ENCODE results near the gene RBMS1. TPM values are rescaled to one million over a fixed set of nuclear protein-coding genes. Genes with fewer than 3 reads are reported as not detected.

RBMS1 gene
- polyA plus RNA-seq, 1 donor from 2014 or later = 8.4 TPM

- no peaks in the 10 kb centered on the region for H4K20me1 ChIP-seq (ENCODE audit: insufficient read depth)
- H3K9ac ChIP-seq (ENCODE audit: low read length) = no peak overlapping the region
- no peaks in the 10 kb centered on the region for H3F3A ChIP-seq (ENCODE audit: insufficient read depth, low read length, poor library complexity, severe bottlenecking)
- no peaks in the 10 kb centered on the region for H3K9me3 ChIP-seq (ENCODE audit: low read length)
- no peak overlapping the region for H3K27ac ChIP-seq (ENCODE audit: low read length)
- H2AFZ ChIP-seq (ENCODE audit: low read depth, low read length) = no peak overlapping the region
- no peaks in the 10 kb centered on the region for H3K27me3 ChIP-seq (ENCODE audit: insufficient read depth, low read depth, low read length)
- H3K79me2 ChIP-seq (replicated peaks; ENCODE audit: insufficient read depth, low read length) = no peaks in the 10 kb centered on the region
- no peak overlapping the region for H3K4me3 ChIP-seq (ENCODE audit: low read length)
- no peaks in the 10 kb centered on the region for H3K36me3 ChIP-seq (ENCODE audit: insufficient read depth, low read length)
- no peaks in the 10 kb centered on the region for H3K9me2 ChIP-seq (ENCODE audit: insufficient read depth, low read length)
- H3K4me2 ChIP-seq (ENCODE audit: low read length) = no peak overlapping the region
- TF ChIP-seq TAF1 (IDR thresholded peaks at IDR 0.05; ENCODE audit: low read depth) = no peak
- no peak for TF ChIP-seq CTCF (IDR thresholded peaks at IDR 0.05; ENCODE audit: poor library complexity, severe bottlenecking)
- TF ChIP-seq EZH2 (IDR thresholded peaks at IDR 0.05; ENCODE audit: borderline replicate concordance, insufficient read depth, low read length, poor library complexity, severe bottlenecking) = no peak
- no peak for TF ChIP-seq SMC3 (conservative IDR thresholded peaks at IDR 0.05; ENCODE audit: poor library complexity)
- TF ChIP-seq MXI1 (conservative IDR thresholded peaks at IDR 0.05; ENCODE audit: poor library complexity, severe bottlenecking) = no peak
- no peak for TF ChIP-seq EP300 (conservative IDR thresholded peaks at IDR 0.05; ENCODE audit: poor library complexity, severe bottlenecking)
- no peak for TF ChIP-seq POLR2AphosphoS5 (IDR thresholded peaks at IDR 0.05)
- TF ChIP-seq RAD21 (conservative IDR thresholded peaks at IDR 0.05) = no peak
- no peak for TF ChIP-seq REST (IDR thresholded peaks at IDR 0.05; ENCODE audit: borderline replicate concordance)
Measured at GRCh38 chr2:160336635-160337034, 157.0 kb downstream of the RBMS1 start.

GRCh38 chr2:160336105-160336504, 157.5 kb downstream of the RBMS1 start:
- Histone ChIP-seq H3K27me3 (ENCODE audit: insufficient read depth, low read depth, low read length) (no peaks in the 10 kb centered on the region), H3K9ac (ENCODE audit: low read length) (no peak overlapping the region), H3K27ac (ENCODE audit: low read length) (no peak overlapping the region), H2AFZ (ENCODE audit: low read depth, low read length) (no peak overlapping the region), H3K9me3 (ENCODE audit: low read length) (no peaks in the 10 kb centered on the region), H3F3A (ENCODE audit: insufficient read depth, low read length, poor library complexity, severe bottlenecking) (no peaks in the 10 kb centered on the region), H3K36me3 (ENCODE audit: insufficient read depth, low read length) (no peaks in the 10 kb centered on the region), H3K9me2 (ENCODE audit: insufficient read depth, low read length) (no peaks in the 10 kb centered on the region), H3K79me2 (replicated peaks; ENCODE audit: insufficient read depth, low read length) (no peaks in the 10 kb centered on the region), H3K4me3 (ENCODE audit: low read length) (no peak overlapping the region), H3K4me2 (ENCODE audit: low read length) (no peak overlapping the region), H4K20me1 (ENCODE audit: insufficient read depth) (no peaks in the 10 kb centered on the region)
- no peak for TF ChIP-seq TAF1 (IDR thresholded peaks at IDR 0.05; ENCODE audit: low read depth)
- TF ChIP-seq MXI1 (conservative IDR thresholded peaks at IDR 0.05; ENCODE audit: poor library complexity, severe bottlenecking) = no peak
- no peak for TF ChIP-seq RAD21 (conservative IDR thresholded peaks at IDR 0.05)

- H3K9me3 ChIP-seq (ENCODE audit: low read length) = no peaks in the 10 kb centered on the region
- H3K4me2 ChIP-seq (ENCODE audit: low read length) = no peak overlapping the region
- H3K27me3 ChIP-seq (ENCODE audit: insufficient read depth, low read depth, low read length) = peaks cover 6% of the 10 kb centered on the region
- H3K36me3 ChIP-seq (ENCODE audit: insufficient read depth, low read length) = no peaks in the 10 kb centered on the region
- TF ChIP-seq SMC3 (conservative IDR thresholded peaks at IDR 0.05; ENCODE audit: poor library complexity) = no peak
- no peak for TF ChIP-seq MXI1 (conservative IDR thresholded peaks at IDR 0.05; ENCODE audit: poor library complexity, severe bottlenecking)
- TF ChIP-seq POLR2AphosphoS5 (IDR thresholded peaks at IDR 0.05) = no peak
- no peak for TF ChIP-seq EZH2 (IDR thresholded peaks at IDR 0.05; ENCODE audit: borderline replicate concordance, insufficient read depth, low read length, poor library complexity, severe bottlenecking)
- TF ChIP-seq REST (IDR thresholded peaks at IDR 0.05; ENCODE audit: borderline replicate concordance) = no peak
- no peak for TF ChIP-seq TAF1 (IDR thresholded peaks at IDR 0.05; ENCODE audit: low read depth)
- TF ChIP-seq EP300 (conservative IDR thresholded peaks at IDR 0.05; ENCODE audit: poor library complexity, severe bottlenecking) = no peak
- TF ChIP-seq CTCF (IDR thresholded peaks at IDR 0.05; ENCODE audit: poor library complexity, severe bottlenecking) = no peak
- TF ChIP-seq RAD21 (conservative IDR thresholded peaks at IDR 0.05) = no peak
- no peak overlapping the region for H3K9ac ChIP-seq (ENCODE audit: low read length)
- H3K4me3 ChIP-seq (ENCODE audit: low read length) = no peak overlapping the region
- no peaks in the 10 kb centered on the region for H4K20me1 ChIP-seq (ENCODE audit: insufficient read depth)
- H2AFZ ChIP-seq (ENCODE audit: low read depth, low read length) = no peak overlapping the region
- H3K9me2 ChIP-seq (ENCODE audit: insufficient read depth, low read length) = no peaks in the 10 kb centered on the region
- no peaks in the 10 kb centered on the region for H3K79me2 ChIP-seq (replicated peaks; ENCODE audit: insufficient read depth, low read length)
- no peaks in the 10 kb centered on the region for H3F3A ChIP-seq (ENCODE audit: insufficient read depth, low read length, poor library complexity, severe bottlenecking)
- H3K27ac ChIP-seq (ENCODE audit: low read length) = no peak overlapping the region
Measured at GRCh38 chr2:160335441-160335840, 158.2 kb downstream of the RBMS1 start.

Data from neural cell (in vitro differentiated cells).